K562 (cell line): ENCODE results near the gene FAR2. TPM values are rescaled to one million over a fixed set of nuclear protein-coding genes. Genes with fewer than 3 reads are reported as not detected.
A peak's percentile ranks its signal among the peaks of the same experiment; 100 is the strongest.

ENCODE experiments used
- ATAC-seq: fragments of 200-7000 bp; cut with Tn5 transposase; 3 replicates; pipeline ENCODE4 v1.9.1; 2020; ENCODE audit warnings: moderate library complexity
- BruUV-seq: library from RNA; stranded (reverse); fragments of 400-500 nt; replicated peaks from 2 replicates; lab custom pipeline; 2021; lab: Mats Ljungman, UMichigan
- CTCF ChIA-PET: fragments of 300-600 bp; formaldehyde crosslinking; extraction: SDS; loops from one replicate; lab custom pipeline; 2021; ENCODE audit warnings: low intra/inter-chr PET ratio; lab: Yijun Ruan, JAX
- POLR2A ChIA-PET: fragments of 300-600, 350-650 bp; sonication (Branson Sonifier 250); formaldehyde crosslinking; extraction: SDS; loops from one replicate; lab custom pipeline; 2021; ENCODE audit warnings: antibody characterized with exemption, inconsistent platforms; lab: Yijun Ruan, JAX
- DNase-seq, 4 experiments: peaks; one replicate each; pipeline versions ENCODE4 v3.0.0 to v3.0.0-alpha.2; 2011 to 2018; ENCODE audit warnings: low spot score in 3 of 4, mixed read lengths in 3 of 4; ENCODE audit errors: extremely low read depth in 1 of 4
- FAIRE-seq: peaks from 2 replicates; lab custom pipeline; 2011; peaks lifted over from hg19 to GRCh38; lab: Jason Lieb, UNC
- H2AFZ ChIP-seq: 2 replicates; pipeline ENCODE4 v1.6.0; 2011; ENCODE audit warnings: low read depth, low read length, control low read depth, inconsistent platforms
- H3K27ac ChIP-seq: fragments of 200-600 bp; 3 replicates; pipeline ENCODE4 v1.8.0; 2011; ENCODE audit warnings: low read depth, mild to moderate bottlenecking, control low read depth, inconsistent platforms, low read length, moderate library complexity, mixed read lengths; ENCODE audit errors: extremely low read depth
- H3K27me3 ChIP-seq, 2 experiments: fragments of 300-600 bp in 1 of 2; 2 replicates in 1 of 2; 3 replicates in 1 of 2; pipeline versions ENCODE4 v1.6.0 to v1.8.0; 2011; ENCODE audit warnings: inconsistent platforms in 2 of 2, low read length in 2 of 2, mild to moderate bottlenecking in 1 of 2, mixed read lengths in 1 of 2, moderate library complexity in 1 of 2; ENCODE audit not compliant: control insufficient read depth in 2 of 2, insufficient read depth in 2 of 2
- H3K36me3 ChIP-seq: fragments of 300-600 bp; 3 replicates; pipeline ENCODE4 v1.8.0; 2011; ENCODE audit warnings: mild to moderate bottlenecking, low read length, inconsistent platforms; ENCODE audit not compliant: control insufficient read depth, insufficient read depth
- H3K4me1 ChIP-seq, 2 experiments: fragments of 200-600 bp in 1 of 2; replicated peaks in 1 of 2; 2 replicates in 1 of 2; 3 replicates in 1 of 2; pipeline versions ENCODE4 v1.5.1 to v1.8.0; 2011; ENCODE audit warnings: inconsistent platforms in 2 of 2, low read length in 2 of 2, mild to moderate bottlenecking in 1 of 2, mixed read lengths in 1 of 2, moderate library complexity in 1 of 2; ENCODE audit not compliant: control insufficient read depth in 2 of 2, insufficient read depth in 2 of 2
- H3K4me2 ChIP-seq: 2 replicates; pipeline ENCODE4 v1.6.1; 2011; ENCODE audit warnings: low read length, control low read depth, inconsistent platforms, mixed read lengths; ENCODE audit not compliant: insufficient read depth
- H3K4me3 ChIP-seq: fragments of 200-600 bp; sonication (generic), shearing (Covaris generic); 2 replicates; pipeline ENCODE4 v1.5.1; 2016; ENCODE audit warnings: control low read depth, inconsistent platforms
- H3K79me2 ChIP-seq: fragments of 200-600 bp; 3 replicates; pipeline ENCODE4 v1.8.0; 2011; ENCODE audit warnings: low read length, inconsistent platforms; ENCODE audit not compliant: control insufficient read depth, insufficient read depth
- H3K9ac ChIP-seq, 2 experiments: 2 replicates each; pipeline versions ENCODE4 v1.6.0 to v1.6.1; 2011; ENCODE audit warnings: low read depth in 2 of 2, low read length in 2 of 2, control low read depth in 1 of 2, inconsistent platforms in 1 of 2, mild to moderate bottlenecking in 1 of 2, mixed read lengths in 1 of 2; ENCODE audit not compliant: insufficient read depth in 1 of 2
- H3K9me1 ChIP-seq: one replicate; pipeline ENCODE4 v1.6.0; 2011; ENCODE audit warnings: inconsistent platforms, mild to moderate bottlenecking, low read length, moderate library complexity; ENCODE audit not compliant: control insufficient read depth, insufficient read depth
- H3K9me3 ChIP-seq: replicated peaks from 2 replicates; pipeline ENCODE4 v1.5.1; 2011; ENCODE audit warnings: low read depth, low read length, inconsistent platforms; ENCODE audit not compliant: control insufficient read depth, insufficient read depth
- H4K20me1 ChIP-seq: replicated peaks from 2 replicates; pipeline ENCODE4 v1.6.1; 2011; ENCODE audit warnings: low read length, inconsistent platforms, mixed read lengths; ENCODE audit not compliant: control insufficient read depth, insufficient read depth
- MTA1 ChIP-seq: fragments of 450-650 bp; IDR thresholded peaks from 2 replicates; pipeline ENCODE4 v1.6.1; 2017; ENCODE audit warnings: borderline replicate concordance
- RAD21 ChIP-seq, 2 experiments: fragments of 250-450 bp in 1 of 2; fragments of 450-650 bp in 1 of 2; sonication (Bioruptor Pico) in 1 of 2; formaldehyde crosslinking in 1 of 2; IDR thresholded peaks in 1 of 2; conservative IDR thresholded peaks in 1 of 2; 2 replicates each; pipeline versions ENCODE4 v1.4.0 to v1.8.0; 2020 to 2022; ENCODE audit warnings: mild to moderate bottlenecking in 2 of 2, moderate library complexity in 1 of 2
- ZNF586 ChIP-seq: fragments of 450-650 bp; formaldehyde crosslinking; conservative IDR thresholded peaks from 2 replicates; pipeline ENCODE4 v1.4.0; 2020; ENCODE audit warnings: mild to moderate bottlenecking, moderate library complexity
- WGBS: fragments of 100-300 bp; shearing (Covaris generic); methylation state at CpG from one replicate; pipeline ENCODE4 v1.1.6; 2016; ENCODE audit warnings: low coverage, mixed read lengths; ENCODE audit not compliant: insufficient coverage; ENCODE audit errors: missing lambda C conversion rate; 5-methylcytosine and 5-hydroxymethylcytosine counted together
- in situ Hi-C: fragments of 300-500 bp; cut with MboI; formaldehyde crosslinking; loops from 4 replicates; pipeline ENCODE4 v1.15.0; 2018; ENCODE audit warnings: inconsistent platforms, mixed read lengths
- intact Hi-C: fragments of 100-400 bp; cut with micrococcal nuclease; formaldehyde crosslinking; loops from 2 replicates; pipeline ENCODE4 v1.14.2; 2022
- polyA plus RNA-seq, 8 experiments: library from polyadenylated mRNA; depleted of rRNA in 4 of 8; stranded (reverse) in 5 of 8; unstranded in 3 of 8; fragments of >200 nt; fragmentation: Nextera tagmentation in 2 of 8; fragmentation: Illumina TruSeq in 1 of 8; extraction: Ambion mirVana in 2 of 8; extraction: Trizol in 1 of 8; gene quantifications; 2 replicates each; pipeline versions ENCODE4 v1.2.1 to v1.2.3, GENCODE V29; 2011 to 2014; ENCODE audit warnings: inconsistent platforms in 1 of 8, missing spikeins in 1 of 8
- total RNA-seq, 7 experiments: library from RNA; depleted of rRNA in 6 of 7; stranded (reverse); fragments of >200 nt in 6 of 7; fragmentation: Illumina TruSeq in 2 of 7; extraction: Trizol in 2 of 7; gene quantifications; 2 replicates each; pipeline versions ENCODE4 v1.2.1 to v1.2.3, GENCODE V29; 2011 to 2021; ENCODE audit warnings: low replicate concordance in 1 of 7
- TF ChIP-seq, protein P1 (sequence below), 2 experiments: fragments of 450-650 bp; formaldehyde crosslinking in 1 of 2; IDR thresholded peaks; 2 replicates each; pipeline versions ENCODE4 v1.4.0 to v1.6.1; 2014 to 2020; ENCODE audit warnings: mild to moderate bottlenecking in 2 of 2, borderline replicate concordance in 1 of 2, low read depth in 1 of 2
- TF ChIP-seq, protein P2 (sequence below), 3 experiments: IDR thresholded peaks in 2 of 3; conservative IDR thresholded peaks in 1 of 3; 2 replicates each; pipeline ENCODE4 v1.5.1; 2011 to 2012; ENCODE audit warnings: low read length in 3 of 3, mild to moderate bottlenecking in 3 of 3, control low read depth in 2 of 3, improper control_type of control experiment in 1 of 3, inconsistent platforms in 1 of 3, low read depth in 1 of 3, mixed read lengths in 1 of 3, moderate library complexity in 1 of 3; ENCODE audit not compliant: insufficient read depth in 2 of 3

FAR2 gene
- total and polyA plus RNA-seq, 9 of the 15 experiments (the other 6 are each of a cell fraction or from before 2014, with no cell fraction given): 5.0 to 13.4 (median 8.5) TPM

DNA sequence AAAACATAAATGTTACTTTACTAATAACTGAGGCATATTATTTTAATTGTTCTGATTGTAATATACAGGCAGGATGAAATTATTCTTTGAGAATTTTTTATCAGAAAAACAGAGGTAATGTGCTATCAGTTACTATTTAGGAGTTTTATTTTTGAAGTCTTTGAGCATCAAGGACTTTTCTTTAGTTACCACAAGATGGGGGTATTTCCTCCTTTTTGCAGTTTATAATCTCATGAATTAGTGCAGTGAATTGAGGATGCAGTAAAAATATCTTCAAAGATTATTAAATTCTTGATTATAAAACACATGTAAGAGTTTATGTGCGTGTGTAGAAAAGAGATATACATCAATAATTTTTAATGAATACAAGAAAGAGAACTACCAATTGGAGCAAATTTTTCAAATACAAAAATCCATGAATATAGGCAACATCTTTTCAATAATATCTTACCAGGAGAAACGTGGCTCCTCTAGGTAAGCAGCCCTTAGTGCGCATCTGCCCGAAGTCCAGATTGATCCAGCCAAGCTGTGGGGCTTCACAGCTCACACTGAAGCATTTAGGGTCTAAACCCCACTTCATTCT lies 160.3 kb downstream of the FAR2 start:
- intact Hi-C loops: loop anchor here (1.0 to 5.0 kb wide), 2 partner anchors 118 to 208 kb away; no protein-coding TSS in a partner anchor
- Histone ChIP-seq H3K27me3 (no peaks in the 10 kb centered on the region), H3K36me3 (no peaks in the 10 kb centered on the region), H3K9me1 (no peaks in the 10 kb centered on the region), H3K79me2 (no peaks in the 10 kb centered on the region), H4K20me1 (no peaks in the 10 kb centered on the region), H2AFZ (no peak overlapping the region), H3K9me3 (no peaks in the 10 kb centered on the region), H3K27ac (no peak overlapping the region), H3K4me1 (no peaks in the 10 kb centered on the region), H3K4me3 (no peak overlapping the region), H3K9ac (no peak overlapping the region), H3K4me2 (no peak overlapping the region)
- ChIA-PET POLR2A (no interaction called here), CTCF (interaction anchor here (0.6 to 1.6 kb wide), 3 partner anchors 8 to 213 kb away, joined by 3 to 9 read pairs (median 3); no protein-coding TSS in a partner anchor)
- ATAC-seq (no peak), FAIRE-seq (no peak), DNase-seq (peak in 2 of 4 experiments; percentile 8 to 11)
- BruUV-seq: no TSS peak
- in situ Hi-C loops: no loop called here
- TF ChIP-seq MTA1: no peak
- TF ChIP-seq, protein P1, sequence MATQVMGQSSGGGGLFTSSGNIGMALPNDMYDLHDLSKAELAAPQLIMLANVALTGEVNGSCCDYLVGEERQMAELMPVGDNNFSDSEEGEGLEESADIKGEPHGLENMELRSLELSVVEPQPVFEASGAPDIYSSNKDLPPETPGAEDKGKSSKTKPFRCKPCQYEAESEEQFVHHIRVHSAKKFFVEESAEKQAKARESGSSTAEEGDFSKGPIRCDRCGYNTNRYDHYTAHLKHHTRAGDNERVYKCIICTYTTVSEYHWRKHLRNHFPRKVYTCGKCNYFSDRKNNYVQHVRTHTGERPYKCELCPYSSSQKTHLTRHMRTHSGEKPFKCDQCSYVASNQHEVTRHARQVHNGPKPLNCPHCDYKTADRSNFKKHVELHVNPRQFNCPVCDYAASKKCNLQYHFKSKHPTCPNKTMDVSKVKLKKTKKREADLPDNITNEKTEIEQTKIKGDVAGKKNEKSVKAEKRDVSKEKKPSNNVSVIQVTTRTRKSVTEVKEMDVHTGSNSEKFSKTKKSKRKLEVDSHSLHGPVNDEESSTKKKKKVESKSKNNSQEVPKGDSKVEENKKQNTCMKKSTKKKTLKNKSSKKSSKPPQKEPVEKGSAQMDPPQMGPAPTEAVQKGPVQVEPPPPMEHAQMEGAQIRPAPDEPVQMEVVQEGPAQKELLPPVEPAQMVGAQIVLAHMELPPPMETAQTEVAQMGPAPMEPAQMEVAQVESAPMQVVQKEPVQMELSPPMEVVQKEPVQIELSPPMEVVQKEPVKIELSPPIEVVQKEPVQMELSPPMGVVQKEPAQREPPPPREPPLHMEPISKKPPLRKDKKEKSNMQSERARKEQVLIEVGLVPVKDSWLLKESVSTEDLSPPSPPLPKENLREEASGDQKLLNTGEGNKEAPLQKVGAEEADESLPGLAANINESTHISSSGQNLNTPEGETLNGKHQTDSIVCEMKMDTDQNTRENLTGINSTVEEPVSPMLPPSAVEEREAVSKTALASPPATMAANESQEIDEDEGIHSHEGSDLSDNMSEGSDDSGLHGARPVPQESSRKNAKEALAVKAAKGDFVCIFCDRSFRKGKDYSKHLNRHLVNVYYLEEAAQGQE (IDR thresholded peaks at IDR 0.05; ENCODE audit: borderline replicate concordance): peak; percentile 48; the same call in 1 of the 2 replicates
- TF ChIP-seq, protein P1 (CRISPR knock-in tag; IDR thresholded peaks at IDR 0.05; ENCODE audit: low read depth): no peak
- peak; percentile 63 to 66 for TF ChIP-seq RAD21 (CRISPR knock-in tag; conservative IDR thresholded peaks at IDR 0.05 in 1 of 2, IDR thresholded peaks at IDR 0.05 in 1 of 2)
- TF ChIP-seq ZNF586 (CRISPR knock-in tag): no peak
- TF ChIP-seq, protein P2, sequence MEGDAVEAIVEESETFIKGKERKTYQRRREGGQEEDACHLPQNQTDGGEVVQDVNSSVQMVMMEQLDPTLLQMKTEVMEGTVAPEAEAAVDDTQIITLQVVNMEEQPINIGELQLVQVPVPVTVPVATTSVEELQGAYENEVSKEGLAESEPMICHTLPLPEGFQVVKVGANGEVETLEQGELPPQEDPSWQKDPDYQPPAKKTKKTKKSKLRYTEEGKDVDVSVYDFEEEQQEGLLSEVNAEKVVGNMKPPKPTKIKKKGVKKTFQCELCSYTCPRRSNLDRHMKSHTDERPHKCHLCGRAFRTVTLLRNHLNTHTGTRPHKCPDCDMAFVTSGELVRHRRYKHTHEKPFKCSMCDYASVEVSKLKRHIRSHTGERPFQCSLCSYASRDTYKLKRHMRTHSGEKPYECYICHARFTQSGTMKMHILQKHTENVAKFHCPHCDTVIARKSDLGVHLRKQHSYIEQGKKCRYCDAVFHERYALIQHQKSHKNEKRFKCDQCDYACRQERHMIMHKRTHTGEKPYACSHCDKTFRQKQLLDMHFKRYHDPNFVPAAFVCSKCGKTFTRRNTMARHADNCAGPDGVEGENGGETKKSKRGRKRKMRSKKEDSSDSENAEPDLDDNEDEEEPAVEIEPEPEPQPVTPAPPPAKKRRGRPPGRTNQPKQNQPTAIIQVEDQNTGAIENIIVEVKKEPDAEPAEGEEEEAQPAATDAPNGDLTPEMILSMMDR (IDR thresholded peaks at IDR 0.05 in 2 of 3, conservative IDR thresholded peaks at IDR 0.05 in 1 of 3; ENCODE audit: insufficient read depth in 2 of 3, low read depth in 1 of 3, low read length in 3 of 3): peak; percentile 15 to 49 (median 19); a peak in 3 of 6 replicates
- WGBS: 30% methylated on average over 4 of the region's 4 CpGs
